Loucy (cell line): Measurements from ENCODE around the gene CHCT1.

Source experiments
- CTCF ChIP-seq: fragments of 200-600 bp; sonication (generic); conservative IDR thresholded peaks from 2 replicates; pipeline ENCODE4 v1.5.1; 2014; ENCODE audit warnings: mild to moderate bottlenecking, antibody characterized with exemption, low read length
- EZH2phosphoT487 ChIP-seq: fragments of 200-600 bp; IDR thresholded peaks from 2 replicates; pipeline ENCODE4 v1.6.1; 2018; ENCODE audit warnings: antibody characterized with exemption, mild to moderate bottlenecking, moderate library complexity, borderline replicate concordance

GRCh38 chr17:60422162-60422665 lies at the start of gene CHCT1:
- TF ChIP-seq CTCF (no peak), EZH2phosphoT487 (no peak)
